Neutrophil (primary cell): Measurements from ENCODE around the gene CCDC187.

ENCODE experiments used
- H3K27ac ChIP-seq: fragments of 200-600 bp; sonication (generic); 2 replicates; pipeline ENCODE4 v1.5.1; 2016; ENCODE audit warnings: mild to moderate bottlenecking, moderate library complexity
- H3K27me3 ChIP-seq: fragments of 200-600 bp; sonication (generic); 2 replicates; pipeline ENCODE4 v1.6.0; 2016; ENCODE audit warnings: mild to moderate bottlenecking
- H3K36me3 ChIP-seq: fragments of 200-600 bp; sonication (generic); 2 replicates; pipeline ENCODE4 v1.5.1; 2017
- H3K4me1 ChIP-seq, 2 experiments: fragments of 200-600 bp in 1 of 2; sonication (generic) in 1 of 2; 1 replicate in 1 of 2; 2 replicates in 1 of 2; pipeline versions ENCODE4 v1.5.1 to v1.6.1; 2013 to 2016; ENCODE audit warnings: low read depth in 1 of 2, low read length in 1 of 2, mild to moderate bottlenecking in 1 of 2, moderate library complexity in 1 of 2; ENCODE audit not compliant: control insufficient read depth in 1 of 2, insufficient read depth in 1 of 2
- H3K4me3 ChIP-seq, 2 experiments: fragments of 200-600 bp in 1 of 2; sonication (generic) in 1 of 2; 1 replicate in 1 of 2; 2 replicates in 1 of 2; pipeline ENCODE4 v1.5.1; 2013 to 2016; ENCODE audit warnings: low read depth in 1 of 2, low read length in 1 of 2, mild to moderate bottlenecking in 1 of 2, moderate library complexity in 1 of 2
- H3K9me3 ChIP-seq: fragments of 200-600 bp; sonication (generic); 2 replicates; pipeline ENCODE4 v1.5.1; 2016
- CTCF ChIP-seq: fragments of 200-600 bp; sonication (generic); IDR thresholded peaks from 2 replicates; pipeline ENCODE4 v1.5.1; 2016; ENCODE audit warnings: antibody characterized with exemption

The CCDC187 gene

GRCh38 chr9:136307215-136307750 is 3.4 kb upstream of the CCDC187 start:
- TF ChIP-seq CTCF = no peak
- Histone ChIP-seq H3K27ac (no peak overlapping the region), H3K27me3 (peaks cover 69% of the 10 kb centered on the region), H3K36me3 (no peaks in the 10 kb centered on the region), H3K4me3 (no peak overlapping the region), H3K4me1 (no peaks in the 10 kb centered on the region), H3K9me3 (no peaks in the 10 kb centered on the region)

- Histone ChIP-seq H3K4me1 (no peaks in the 10 kb centered on the region), H3K36me3 (no peaks in the 10 kb centered on the region), H3K27me3 (peaks cover 67% of the 10 kb centered on the region), H3K9me3 (no peaks in the 10 kb centered on the region), H3K4me3 (no peak overlapping the region), H3K27ac (no peak overlapping the region)
- no peak for TF ChIP-seq CTCF
These were observed 2.6 kb upstream of the CCDC187 start for GRCh38 chr9:136306211-136307208.

GRCh38 chr9:136305804-136306203 is 1.9 kb upstream of the CCDC187 start:
- peaks cover 60% of the 10 kb centered on the region for H3K27me3 ChIP-seq

GRCh38 chr9:136304981-136305380 is 1.1 kb upstream of the CCDC187 start:
- H3K9me3 ChIP-seq = no peaks in the 10 kb centered on the region
- H3K27ac ChIP-seq = no peak overlapping the region
- no peak for TF ChIP-seq CTCF
- H3K27me3 ChIP-seq = peaks cover 52% of the 10 kb centered on the region
- H3K4me1 ChIP-seq = no peaks in the 10 kb centered on the region
- H3K36me3 ChIP-seq = no peaks in the 10 kb centered on the region
- H3K4me3 ChIP-seq = no peak overlapping the region

More at GRCh38 chr9:136305804-136306203, 1.9 kb upstream of the CCDC187 start:
- TF ChIP-seq CTCF = no peak
- Histone ChIP-seq H3K36me3 (no peaks in the 10 kb centered on the region), H3K4me1 (no peaks in the 10 kb centered on the region), H3K4me3 (no peak overlapping the region), H3K27ac (no peak overlapping the region), H3K9me3 (no peaks in the 10 kb centered on the region)

GRCh38 chr9:136304456-136304855 is 562 bp upstream of the CCDC187 start:
- Histone ChIP-seq H3K9me3 (no peaks in the 10 kb centered on the region), H3K36me3 (no peaks in the 10 kb centered on the region), H3K27me3 (peaks cover 46% of the 10 kb centered on the region), H3K27ac (no peak overlapping the region), H3K4me3 (no peak overlapping the region), H3K4me1 (no peaks in the 10 kb centered on the region)
- TF ChIP-seq CTCF = no peak
